Measurements from ENCODE around the gene GAK.
"Not testable (repeated sequence)": the region's sequence is repeated elsewhere in the genome, so short reads cannot be mapped to it uniquely, and the experiment has no call there.

GAK gene

GRCh38 chr4:929096-929765, 2.9 kb downstream of the GAK start:
- Histone ChIP-seq H3K4me3 (no peak overlapping the region), H3K27ac (no peak overlapping the region)
- DNase-seq (ENCODE audit: low spot score): no peak
- no peak for TF ChIP-seq CTCF (IDR thresholded peaks at IDR 0.05)

GRCh38 chr4:927566-927965, 4.5 kb downstream of the GAK start:
- DNase-seq (ENCODE audit: low spot score); H3K27ac ChIP-seq; H3K4me3 ChIP-seq: not testable (repeated sequence)

GRCh38 chr4:926538-926937, 5.6 kb downstream of the GAK start:
- H3K4me3 ChIP-seq: no peak overlapping the region
- H3K27ac ChIP-seq: no peak overlapping the region
- DNase-seq (ENCODE audit: low spot score): no peak
- no peak for TF ChIP-seq CTCF (IDR thresholded peaks at IDR 0.05)

GRCh38 chr4:925771-926500, 6.2 kb downstream of the GAK start:
- H3K27ac ChIP-seq: no peak overlapping the region
- no peak overlapping the region for H3K4me3 ChIP-seq
- TF ChIP-seq CTCF (IDR thresholded peaks at IDR 0.05): no peak
- peak; percentile 41 for DNase-seq (ENCODE audit: low spot score)

- DNase-seq (ENCODE audit: low spot score): peak; percentile 26
These were observed 6.9 kb downstream of the GAK start for GRCh38 chr4:925171-925570.

GRCh38 chr4:924107-925096, 7.7 kb downstream of the GAK start:
- no peak overlapping the region for H3K27ac ChIP-seq
- peak; percentile 57 for DNase-seq (ENCODE audit: low spot score)
- no peak for TF ChIP-seq CTCF (IDR thresholded peaks at IDR 0.05)

More at GRCh38 chr4:925171-925570, 6.9 kb downstream of the GAK start:
- Histone ChIP-seq H3K4me3 (no peak overlapping the region), H3K27ac (no peak overlapping the region)
- no peak for TF ChIP-seq CTCF (IDR thresholded peaks at IDR 0.05)

GRCh38 chr4:921830-922331, 10.2 kb downstream of the GAK start:
- peak; percentile 14 for DNase-seq (ENCODE audit: low spot score)
- no peak for TF ChIP-seq CTCF (IDR thresholded peaks at IDR 0.05)
- no peak overlapping the region for H3K4me3 ChIP-seq
- no peak overlapping the region for H3K27ac ChIP-seq

More at GRCh38 chr4:924107-925096, 7.7 kb downstream of the GAK start:
- H3K4me3 ChIP-seq: no peak overlapping the region

GRCh38 chr4:919004-919680, 13.0 kb downstream of the GAK start:
- H3K27ac ChIP-seq, H3K4me3 ChIP-seq: not testable (repeated sequence)
- peak; percentile 53 for DNase-seq (ENCODE audit: low spot score)

GRCh38 chr4:918591-918990, 13.5 kb downstream of the GAK start:
- not testable (repeated sequence) for DNase-seq (ENCODE audit: low spot score); H3K4me3 ChIP-seq; H3K27ac ChIP-seq
